HL-60 (cell line): ENCODE measurements around the gene MYOZ3.

Experiments
- CTCF ChIP-seq: IDR thresholded peaks from one replicate; pipeline ENCODE4 v1.5.1; 2011; ENCODE audit warnings: low read length, control low read depth, inconsistent platforms; ENCODE audit not compliant: insufficient read depth
- GABPA ChIP-seq: IDR thresholded peaks from 2 replicates; pipeline ENCODE4 v1.6.1; 2012; ENCODE audit warnings: low read depth
- POLR2AphosphoS5 ChIP-seq: IDR thresholded peaks from 2 replicates; pipeline ENCODE4 v1.6.1; 2012; ENCODE audit warnings: low read depth
- REST ChIP-seq: IDR thresholded peaks from 2 replicates; pipeline ENCODE4 v1.6.1; 2012; ENCODE audit warnings: low read depth; ENCODE audit not compliant: insufficient replicate concordance
- SPI1 ChIP-seq: IDR thresholded peaks from 2 replicates; pipeline ENCODE4 v1.6.1; 2012; ENCODE audit warnings: low read depth, mild to moderate bottlenecking, borderline replicate concordance

- no peak for TF ChIP-seq POLR2AphosphoS5
- TF ChIP-seq CTCF, result no peak
- no peak for TF ChIP-seq GABPA
- no peak for TF ChIP-seq REST
- TF ChIP-seq SPI1, result no peak
Observed at GRCh38 chr5:150628936-150629485, 32.0 kb upstream of the MYOZ3 start.
